G401.6 (cell line): ENCODE results near the gene DLGAP1.

Experiments
- FAIRE-seq: peaks from 2 replicates; lab custom pipeline; 2012; peaks lifted over from hg19 to GRCh38; lab: Jason Lieb, UNC

The DLGAP1 gene

DNA sequence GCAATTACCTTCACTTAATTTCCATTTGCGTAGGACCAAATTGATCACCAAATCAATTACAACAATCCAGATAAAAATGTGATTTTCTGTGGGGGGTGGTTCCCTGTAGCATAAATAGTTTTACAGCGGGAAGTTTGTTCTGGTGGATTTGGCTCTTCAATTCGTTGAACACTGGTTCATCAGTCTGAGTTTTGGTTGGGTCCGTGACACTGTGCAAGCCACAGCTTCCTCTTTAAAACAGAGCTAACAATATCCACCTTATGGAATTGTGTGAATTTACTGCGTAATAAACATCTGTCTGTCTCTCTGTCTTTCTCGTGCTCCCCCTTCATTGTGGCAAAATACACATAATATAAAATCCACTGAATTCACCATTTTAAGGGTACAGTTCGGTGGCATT is 694.4 kb downstream of the DLGAP1 start:
- no peak for FAIRE-seq

DNA sequence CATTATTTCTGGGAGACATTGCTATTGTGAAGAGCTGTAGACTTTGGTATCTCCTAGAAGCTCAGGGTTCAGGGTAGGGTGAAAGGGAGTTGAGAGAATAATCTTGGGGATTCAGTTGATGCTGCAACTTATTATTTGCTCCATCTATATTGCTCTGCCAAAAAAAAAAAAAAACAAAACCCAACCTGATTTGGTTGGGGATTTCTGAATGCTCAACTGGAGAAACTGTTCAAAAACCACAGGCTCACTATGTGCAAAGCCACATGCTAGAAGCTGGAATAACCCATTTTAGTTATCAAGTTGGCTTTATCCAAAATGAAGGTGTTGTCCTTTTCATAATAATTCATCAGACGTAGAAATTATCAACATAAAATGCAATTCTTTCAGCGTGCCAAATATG is 696.0 kb downstream of the DLGAP1 start:
- no peak for FAIRE-seq

DNA sequence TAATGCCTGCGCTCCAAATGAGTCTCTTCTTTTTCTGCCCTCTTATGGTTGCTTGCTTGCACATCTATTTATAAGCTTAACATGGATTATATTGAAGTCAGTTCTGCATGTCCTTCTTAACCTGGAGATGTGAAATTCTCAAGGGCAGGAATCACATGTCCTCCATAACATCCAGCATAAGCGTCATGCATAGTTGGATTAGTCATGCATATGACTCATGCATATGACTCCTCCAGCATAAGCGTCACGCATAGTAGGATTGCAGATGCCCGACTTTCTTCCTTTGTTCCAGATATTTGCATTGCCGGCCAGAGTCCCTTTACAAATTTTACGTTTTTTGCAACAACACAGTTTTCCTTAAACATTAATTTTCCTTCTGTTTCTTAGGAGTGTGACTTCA is 696.6 kb downstream of the DLGAP1 start:
- FAIRE-seq: no peak

DNA sequence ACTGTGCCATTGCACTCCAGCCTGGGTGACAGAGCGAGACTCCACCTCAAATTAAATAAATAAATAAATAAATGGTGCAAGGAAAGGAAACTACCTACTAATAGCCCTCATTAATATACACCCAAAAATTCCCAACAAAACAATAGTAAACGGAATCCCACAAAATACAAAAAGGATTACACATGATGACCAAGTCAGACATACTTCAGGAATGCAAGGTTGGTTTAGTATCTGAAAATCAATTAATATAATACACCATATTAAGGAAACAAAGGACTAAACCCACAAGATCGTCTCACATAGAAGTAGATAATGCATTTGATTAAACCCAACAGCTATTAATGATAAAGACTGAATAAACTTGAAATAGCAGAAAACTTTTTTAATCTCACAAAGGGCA is 697.7 kb downstream of the DLGAP1 start:
- FAIRE-seq: no peak

DNA sequence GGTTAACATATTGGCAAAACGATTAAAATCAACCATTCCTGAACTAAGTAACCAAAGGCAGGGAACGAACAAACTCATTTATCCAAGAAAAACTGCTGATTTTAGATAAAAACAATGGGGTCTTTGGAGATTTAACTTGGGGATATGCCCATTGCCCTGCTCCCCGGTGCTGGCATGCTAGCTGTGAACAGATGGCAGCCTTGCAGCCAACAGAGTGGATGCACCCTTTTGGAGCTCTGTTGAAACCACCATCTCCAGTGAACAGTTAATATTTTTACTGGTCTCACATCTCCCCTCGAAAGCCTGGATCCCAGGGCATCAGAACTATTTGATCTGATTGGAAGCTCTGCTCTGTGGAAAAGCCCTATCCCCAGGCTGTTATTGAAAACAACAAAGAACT is 702.0 kb downstream of the DLGAP1 start:
- no peak for FAIRE-seq

DNA sequence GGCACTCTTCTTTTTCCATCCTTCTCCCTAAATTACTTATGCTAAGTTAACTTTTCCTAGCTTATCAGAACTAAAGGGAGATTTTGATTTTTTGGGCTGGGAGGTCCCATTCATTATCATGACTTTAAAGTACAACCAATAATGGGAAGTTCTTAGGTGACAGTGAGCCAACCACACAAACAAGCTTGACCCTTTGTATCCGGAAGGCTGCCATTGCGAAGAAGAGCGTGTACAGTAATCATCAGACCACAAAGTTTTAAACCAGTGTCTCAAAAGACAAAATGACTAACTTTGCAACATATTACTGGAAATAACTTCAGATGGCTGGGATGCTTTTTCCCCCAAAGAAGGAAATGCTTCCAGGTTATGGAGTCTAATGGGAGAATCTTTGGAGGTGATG is 707.0 kb downstream of the DLGAP1 start:
- no peak for FAIRE-seq

DNA sequence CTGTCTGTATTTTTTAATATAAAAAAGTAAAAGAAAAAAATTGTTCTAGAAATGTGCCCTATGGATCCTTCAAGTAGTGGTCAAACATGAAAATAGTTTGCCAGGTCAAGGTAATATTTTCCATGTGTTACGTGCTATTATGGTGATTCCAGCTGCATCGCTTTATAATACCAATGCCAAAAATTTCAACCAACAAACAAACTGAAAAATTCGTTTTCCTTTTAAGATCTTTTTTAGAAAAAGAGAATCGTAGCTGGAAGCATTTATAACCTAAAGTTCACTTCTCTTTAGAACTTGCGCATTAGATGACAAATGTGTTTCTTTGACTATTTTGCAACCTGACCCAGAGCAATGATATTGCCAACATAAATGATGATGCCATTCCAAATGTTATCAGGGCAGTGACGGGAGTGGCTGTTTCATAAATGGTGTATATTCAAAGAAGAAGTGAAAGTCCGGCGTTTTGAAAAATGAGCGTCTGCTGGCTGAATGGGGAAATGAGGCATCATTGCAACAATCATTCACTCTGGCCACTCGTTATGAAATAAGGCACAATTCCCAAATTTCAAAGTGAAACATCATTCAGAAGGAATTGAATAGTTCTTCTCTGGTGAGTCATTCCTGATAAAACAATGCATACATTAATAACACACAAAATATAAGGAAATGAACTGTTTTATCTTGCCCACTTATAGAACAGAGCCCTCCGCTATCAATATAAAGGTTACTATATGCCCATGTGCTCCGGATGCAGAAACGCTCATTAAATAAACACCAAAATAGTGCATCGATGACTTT is 707.7 kb downstream of the DLGAP1 start:
- no peak for FAIRE-seq

DNA sequence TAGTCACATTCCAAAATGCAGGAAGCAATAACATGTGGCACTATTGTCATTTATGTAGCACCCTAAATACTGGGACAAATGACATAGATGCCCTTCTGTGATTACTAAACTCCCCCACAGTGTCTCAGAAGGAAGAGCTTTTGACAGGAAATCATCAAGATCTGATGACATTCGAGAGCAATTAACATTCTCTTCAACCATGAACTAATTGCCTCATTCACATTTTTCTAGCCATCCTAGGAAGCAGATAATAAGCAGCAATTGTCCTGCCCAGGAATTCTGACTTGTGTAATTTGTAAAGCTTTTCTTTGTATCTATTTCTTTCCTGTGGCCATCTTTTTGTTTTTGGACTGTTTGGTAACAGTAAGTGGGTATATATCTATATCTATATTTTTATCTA is 712.6 kb downstream of the DLGAP1 start:
- FAIRE-seq: no peak

DNA sequence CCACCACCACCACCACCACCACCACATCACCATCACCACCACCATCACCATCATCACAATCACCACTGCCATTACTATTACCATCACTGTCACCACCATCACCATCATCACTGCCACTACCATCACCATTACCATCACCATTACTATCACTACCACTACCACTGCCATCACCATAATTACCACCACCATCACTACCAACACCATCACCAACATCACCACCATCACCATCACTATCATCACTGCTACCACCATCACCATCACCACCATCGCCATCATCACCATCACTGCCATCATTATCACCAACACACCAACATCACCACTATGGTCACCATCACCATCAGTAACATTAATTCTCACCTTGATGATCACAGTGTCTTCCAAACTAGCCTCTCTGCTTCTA is 713.8 kb downstream of the DLGAP1 start:
- no peak for FAIRE-seq

DNA sequence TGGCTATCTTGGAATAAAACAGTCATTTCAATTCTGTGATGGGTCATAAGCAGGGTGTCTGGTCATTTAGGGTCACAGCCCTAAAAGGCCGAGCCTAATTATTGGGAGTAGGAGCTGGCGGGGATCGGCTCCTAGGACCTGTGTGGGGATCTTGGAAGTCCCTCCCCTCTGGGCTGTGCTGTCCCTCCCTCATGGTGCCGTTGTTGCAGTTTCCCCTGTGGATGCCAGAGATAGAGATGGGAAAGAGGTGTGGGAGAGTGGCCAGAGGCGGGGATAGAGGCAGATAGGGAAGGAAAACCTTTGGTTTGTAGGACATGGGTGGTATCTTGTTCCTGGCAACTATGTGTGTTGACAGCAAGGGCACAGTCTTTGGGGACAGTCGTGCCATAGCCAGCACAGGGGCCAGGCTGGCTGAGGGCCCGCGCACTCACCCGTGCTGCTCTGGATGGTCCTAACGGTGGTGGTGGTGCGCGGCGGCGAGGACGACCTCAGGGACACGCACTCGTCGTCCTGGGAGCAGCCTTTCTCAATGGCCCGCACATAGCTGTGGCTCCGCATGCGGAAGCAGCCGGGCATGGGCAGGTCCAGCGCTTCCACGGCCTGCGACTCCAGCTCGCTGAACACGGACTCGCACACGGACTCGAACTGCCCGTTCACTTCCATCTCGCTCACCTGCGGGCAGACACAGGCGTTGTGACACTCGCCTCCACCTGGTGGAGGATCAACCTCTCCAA is 726.2 kb downstream of the DLGAP1 start:
- no peak for FAIRE-seq

DNA sequence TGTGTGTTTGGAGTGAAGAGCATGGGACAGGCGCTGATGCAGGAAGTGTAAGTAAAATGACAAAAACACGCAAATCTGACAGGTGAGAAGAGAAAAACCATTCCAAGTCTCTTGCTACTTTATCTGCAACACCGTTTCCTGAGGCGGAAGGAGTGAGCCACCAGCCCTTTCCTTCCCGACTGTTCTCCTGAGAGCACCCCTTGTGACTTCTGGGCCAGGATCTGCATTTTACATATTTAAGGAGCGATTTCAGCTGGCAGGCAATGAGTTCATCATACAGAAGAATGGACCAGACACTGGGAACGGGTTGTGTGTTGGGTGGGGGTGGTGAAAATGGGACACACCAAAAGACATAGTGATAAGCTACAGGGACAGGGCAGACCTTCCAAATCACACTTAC is 727.8 kb downstream of the DLGAP1 start:
- FAIRE-seq: no peak

DNA sequence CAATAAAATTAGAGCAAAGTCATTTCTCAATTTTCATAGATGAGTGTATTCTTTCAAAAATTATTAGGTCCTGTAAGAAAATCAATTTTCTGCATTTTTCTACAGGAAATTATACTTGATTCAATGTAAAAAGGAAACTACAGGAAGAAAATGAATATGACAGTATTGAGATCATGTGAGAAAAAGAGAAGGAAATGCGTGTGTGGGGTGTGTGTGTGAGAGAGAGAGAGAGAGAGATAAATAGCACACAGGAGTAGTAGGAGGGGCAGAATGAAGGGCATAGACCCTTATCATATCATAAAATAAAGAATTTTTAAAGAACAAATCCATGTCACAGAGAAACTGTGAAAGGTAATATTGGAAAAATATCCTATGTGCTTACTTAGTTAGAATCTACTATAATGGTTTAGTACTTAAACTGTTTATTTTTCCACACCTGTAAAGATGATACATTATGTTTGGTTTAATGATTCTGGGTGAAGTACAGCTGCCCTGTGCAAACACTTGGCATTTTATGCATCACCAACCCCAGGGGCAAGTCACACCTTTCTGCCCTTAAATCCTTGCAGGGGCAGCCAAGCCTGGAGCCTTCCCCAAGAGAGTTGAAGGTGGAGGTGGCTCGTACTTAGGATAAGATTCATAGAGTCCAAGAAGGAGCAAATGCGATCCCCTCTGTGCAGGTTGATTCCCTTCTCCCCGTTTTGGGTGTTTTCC is 728.7 kb downstream of the DLGAP1 start:
- no peak for FAIRE-seq

DNA sequence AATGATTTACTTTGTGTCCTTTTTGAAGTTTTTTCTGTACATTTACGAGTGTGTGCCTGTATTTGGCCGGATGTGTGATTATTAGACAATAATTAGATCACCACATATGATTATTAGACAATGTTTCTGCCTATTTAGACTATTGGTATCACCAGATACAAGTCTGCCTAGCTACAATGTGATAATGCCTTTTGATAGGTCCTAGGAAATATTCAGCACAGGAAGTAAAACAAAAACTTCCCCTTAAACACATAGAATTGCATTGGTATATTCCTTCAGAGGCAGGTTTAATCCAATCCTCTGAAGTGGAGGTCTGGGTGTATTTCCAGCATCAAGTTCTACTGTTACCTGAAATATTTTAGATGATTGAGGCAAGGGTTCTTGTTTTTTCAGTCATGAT is 730.0 kb downstream of the DLGAP1 start:
- no peak for FAIRE-seq

DNA sequence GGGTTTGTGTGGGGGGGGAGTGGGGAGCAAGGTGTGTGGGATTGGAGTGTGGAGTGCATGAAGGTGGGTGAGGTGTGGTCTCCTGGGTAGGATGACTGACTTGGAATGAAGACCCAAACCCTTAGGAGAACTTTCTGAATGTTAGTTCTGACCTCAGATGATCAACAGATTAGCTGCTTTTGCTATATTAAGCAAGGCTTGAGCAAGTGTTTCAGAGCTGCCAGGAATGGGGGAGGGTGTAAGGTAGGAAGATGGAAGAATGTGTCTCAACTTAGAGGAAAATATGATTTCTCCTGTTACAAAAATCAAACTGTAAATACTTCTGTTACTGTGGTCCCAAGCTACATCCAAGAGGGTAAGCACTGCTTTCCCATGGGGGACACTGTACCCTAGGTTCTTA is 731.6 kb downstream of the DLGAP1 start:
- peak; percentile 67 for FAIRE-seq

DNA sequence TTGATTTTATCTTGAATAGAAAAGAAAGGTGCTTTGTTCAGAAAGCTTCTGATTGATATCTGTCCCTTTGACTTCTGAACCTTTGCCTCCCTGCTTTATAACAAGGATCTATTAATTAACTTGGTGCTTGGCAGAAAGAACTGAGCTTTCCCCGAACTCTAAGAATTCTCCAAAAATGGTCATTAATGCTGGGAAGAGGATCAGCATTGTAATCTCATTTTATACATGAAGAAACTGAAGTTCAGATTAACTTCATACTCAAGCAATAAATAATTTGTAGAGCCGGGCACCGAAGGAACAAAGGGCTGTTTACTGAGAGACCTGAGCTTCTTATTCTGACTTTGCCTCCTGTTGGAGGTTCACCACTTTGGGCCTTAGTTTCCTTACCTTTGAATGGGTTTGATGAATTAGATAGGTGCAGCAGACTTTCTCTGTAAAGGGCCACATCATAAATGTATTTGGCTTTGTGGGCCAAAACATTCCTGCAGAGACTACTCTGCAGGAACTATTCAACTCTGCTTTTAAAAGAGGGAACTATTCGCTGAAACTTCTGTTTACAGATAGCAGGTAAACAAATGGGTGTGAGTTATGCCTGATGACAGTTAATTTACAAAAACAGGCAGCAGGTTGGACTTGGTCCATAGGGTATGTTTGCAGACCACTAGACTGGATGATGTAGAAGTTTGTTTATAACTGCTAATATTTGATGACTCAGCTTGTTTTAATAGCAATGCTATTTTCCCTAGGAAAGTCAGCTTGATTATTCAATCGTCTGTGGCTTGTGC is 732.3 kb downstream of the DLGAP1 start:
- FAIRE-seq: peak; percentile 95

DNA sequence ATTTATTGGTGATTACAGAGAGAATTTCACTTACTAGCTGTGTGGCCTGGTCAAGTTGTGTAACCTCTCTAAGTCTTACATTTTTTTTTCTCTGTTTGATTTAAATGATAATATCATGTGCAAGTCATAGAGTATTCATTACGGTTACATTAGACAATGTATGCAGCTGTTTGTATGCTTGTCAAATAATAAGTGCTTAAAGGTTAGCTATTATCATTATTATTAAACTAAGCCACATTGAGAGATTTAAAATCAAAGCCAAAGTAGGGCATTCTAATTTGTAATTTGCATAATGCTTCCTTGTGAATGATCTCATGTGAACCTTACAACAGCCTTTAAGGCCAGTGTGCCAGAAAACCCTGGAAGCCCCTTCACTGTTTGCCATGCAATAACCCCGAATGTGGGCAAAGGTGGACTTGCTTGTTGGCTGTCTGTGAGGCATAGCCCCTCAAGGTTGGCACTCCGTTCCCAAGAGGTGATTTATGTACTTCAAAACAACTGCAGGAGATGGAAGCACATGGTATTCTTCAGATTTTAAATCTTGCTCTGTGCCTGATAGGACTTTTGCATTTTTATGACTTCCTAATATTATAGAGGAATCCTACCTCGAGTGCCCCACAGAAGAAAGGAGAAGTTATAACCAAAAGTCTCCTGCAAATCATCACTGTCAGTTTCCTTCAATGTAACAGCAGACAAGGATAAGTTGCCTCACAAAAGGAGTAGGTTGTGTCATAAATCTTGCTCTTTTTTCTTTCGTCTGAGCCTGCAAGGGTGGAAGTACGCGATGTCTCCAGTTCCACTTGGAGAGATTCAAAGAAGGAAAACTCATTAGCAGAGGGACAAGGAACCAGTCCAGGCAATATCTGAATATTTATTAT is 733.1 kb downstream of the DLGAP1 start:
- no peak for FAIRE-seq

DNA sequence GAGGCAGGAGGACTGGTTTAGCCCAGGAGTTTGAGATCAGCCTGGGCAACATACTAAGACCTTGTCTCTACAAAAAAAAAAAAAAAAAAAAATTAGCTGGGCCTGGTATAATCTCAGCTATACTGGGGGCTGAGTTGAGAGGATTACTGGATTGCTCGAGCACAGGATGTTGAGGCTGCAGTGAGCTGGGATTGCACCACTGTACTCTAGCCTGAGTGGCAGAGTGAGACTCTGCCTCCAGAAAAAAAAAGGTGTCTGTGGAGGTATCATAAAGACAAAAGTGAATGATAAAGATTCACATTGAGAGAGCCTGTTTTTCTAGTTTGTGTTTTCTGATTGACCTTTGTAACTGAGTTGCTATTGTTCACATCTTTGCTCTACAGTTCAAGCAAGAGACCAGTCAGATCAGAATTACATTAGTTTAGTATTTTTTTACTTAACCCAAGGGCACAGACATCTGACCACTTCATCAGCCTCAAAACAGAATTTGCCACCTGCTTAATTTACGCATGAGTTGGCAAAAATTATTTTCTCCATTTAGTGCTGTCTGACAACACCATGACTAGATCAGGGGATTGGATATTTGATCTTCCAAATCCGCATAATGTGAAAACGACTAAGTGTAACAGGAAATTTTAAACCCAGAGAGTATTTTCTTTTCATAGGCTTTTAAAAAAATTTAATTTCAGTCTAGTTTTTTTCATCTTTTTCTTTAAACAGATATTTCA is 734.1 kb downstream of the DLGAP1 start:
- FAIRE-seq: no peak

DNA sequence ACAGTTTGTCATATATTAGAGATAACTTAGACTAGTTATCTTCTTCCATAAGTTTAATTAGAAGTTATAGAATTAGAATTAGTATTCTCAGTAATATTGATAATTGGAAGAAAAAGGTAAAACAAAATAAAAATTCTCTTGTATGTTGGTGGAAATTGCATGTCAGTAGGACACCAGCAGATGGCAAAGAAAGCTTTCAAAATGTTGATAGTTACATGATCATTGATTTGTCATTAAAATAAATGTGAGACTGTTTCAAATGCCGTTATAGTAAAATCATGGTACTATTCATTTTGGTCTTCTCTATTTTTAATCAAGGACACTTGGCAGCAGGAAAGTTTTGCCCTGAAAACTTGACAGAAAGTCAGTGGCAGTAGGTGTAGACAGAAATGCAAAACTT is 734.9 kb downstream of the DLGAP1 start:
- FAIRE-seq: peak; percentile 95

DNA sequence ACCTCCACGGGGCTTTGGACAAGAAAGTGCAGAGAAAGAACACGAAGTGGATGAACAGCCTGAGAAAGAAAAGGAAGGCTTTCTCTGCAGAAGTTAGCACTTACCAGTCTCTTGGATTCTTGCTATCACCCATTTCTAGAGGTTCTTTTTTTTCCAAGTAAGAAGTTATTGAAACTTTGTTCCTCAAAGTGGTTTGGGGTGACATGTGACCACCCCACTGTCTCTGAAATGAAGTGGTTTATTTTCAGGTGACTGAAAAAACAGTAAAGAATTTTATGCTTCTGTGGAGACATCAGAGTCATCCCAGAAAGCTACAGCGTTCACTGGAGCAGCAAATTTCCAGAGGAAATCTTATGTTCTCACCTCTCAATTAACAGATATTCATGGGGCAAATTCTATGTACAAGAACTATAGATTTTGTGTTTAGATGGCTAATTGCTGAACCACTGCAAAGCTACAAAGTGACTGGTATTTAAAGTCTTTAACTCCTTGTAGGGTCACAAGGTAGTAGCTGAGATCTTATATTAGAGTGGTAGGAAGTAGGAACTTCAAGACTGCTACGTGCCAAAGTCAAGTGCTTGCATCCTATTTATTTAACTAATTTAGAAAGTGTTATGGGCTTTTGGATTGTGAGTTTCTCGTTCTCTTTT is 737.6 kb downstream of the DLGAP1 start:
- FAIRE-seq: peak; percentile 98

DNA sequence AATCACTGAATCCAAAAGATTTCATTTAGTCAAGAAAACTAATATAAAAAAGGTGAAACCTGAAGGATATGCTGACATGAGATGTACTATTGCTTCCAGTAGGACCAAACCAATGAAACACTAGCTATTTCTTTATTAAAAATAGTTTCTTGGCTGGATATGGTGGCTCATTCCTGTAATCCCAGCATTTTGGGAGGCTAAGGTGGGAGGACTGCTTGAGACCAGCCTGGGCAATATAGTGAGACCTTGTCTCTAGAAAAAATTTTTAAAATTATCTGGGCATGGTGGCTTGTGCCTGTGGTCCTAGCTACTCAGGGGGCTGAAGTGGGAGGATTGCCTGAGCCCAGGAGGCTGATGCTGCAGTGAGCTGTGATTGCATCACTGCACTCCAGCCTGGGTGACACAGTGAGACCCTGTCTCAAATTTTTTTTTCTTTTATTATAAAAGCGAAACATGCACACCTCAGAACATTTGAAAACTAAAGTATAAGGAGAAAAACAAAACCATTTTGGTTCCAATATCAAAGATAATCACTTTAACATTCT is 738.9 kb downstream of the DLGAP1 start:
- peak; percentile 19 for FAIRE-seq
